HG02981 (cell line): ENCODE data around the gene C19orf85.
"Not testable (repeated sequence)": the region's sequence is repeated elsewhere in the genome, so short reads cannot be mapped to it uniquely, and the experiment has no call there.

Source experiments
- ATAC-seq: cut with Tn5 transposase; IDR thresholded peaks from one replicate; pipeline ENCODE4 v1.9.1; 2021; ENCODE audit warnings: mild to moderate bottlenecking, moderate library complexity; ENCODE audit not compliant: unreplicated experiment

C19orf85 gene

DNA sequence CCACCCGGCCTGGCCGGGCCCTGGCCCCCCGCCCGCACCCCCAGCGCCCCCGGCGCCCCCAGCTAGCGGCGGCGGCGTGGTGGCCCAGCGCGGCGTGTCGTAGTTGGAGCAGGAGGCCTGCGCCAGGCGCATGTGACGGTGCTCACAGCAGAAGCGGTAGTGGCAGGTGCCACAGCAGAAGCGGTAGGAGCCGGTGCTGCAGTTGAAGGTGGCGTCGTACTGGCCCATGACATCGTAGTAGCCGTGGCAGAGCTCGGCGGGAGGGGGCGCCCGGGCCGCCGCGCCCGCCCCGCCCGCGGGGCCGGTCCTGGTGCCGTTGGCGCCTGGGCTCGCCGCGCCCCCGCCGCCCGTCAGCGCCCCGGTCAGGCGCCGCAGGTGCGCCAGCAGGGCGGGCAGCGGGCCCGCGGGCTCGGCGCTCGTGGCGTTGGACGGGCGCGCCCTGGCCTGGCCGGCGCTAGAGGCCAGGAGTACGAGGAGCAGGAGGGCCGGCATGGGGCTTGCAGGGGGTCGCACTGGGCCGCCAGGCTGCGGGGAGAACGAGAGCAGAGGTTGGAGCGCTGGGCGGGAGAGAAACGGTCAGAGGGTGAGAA lies 22.1 kb downstream of the C19orf85 start:
- ATAC-seq: no peak

- no peak for ATAC-seq
These were observed 22.7 kb downstream of the C19orf85 start for GRCh38 chr19:55441692-55442321.

GRCh38 chr19:55441319-55441691 lies 23.2 kb downstream of the C19orf85 start:
- no peak for ATAC-seq

DNA sequence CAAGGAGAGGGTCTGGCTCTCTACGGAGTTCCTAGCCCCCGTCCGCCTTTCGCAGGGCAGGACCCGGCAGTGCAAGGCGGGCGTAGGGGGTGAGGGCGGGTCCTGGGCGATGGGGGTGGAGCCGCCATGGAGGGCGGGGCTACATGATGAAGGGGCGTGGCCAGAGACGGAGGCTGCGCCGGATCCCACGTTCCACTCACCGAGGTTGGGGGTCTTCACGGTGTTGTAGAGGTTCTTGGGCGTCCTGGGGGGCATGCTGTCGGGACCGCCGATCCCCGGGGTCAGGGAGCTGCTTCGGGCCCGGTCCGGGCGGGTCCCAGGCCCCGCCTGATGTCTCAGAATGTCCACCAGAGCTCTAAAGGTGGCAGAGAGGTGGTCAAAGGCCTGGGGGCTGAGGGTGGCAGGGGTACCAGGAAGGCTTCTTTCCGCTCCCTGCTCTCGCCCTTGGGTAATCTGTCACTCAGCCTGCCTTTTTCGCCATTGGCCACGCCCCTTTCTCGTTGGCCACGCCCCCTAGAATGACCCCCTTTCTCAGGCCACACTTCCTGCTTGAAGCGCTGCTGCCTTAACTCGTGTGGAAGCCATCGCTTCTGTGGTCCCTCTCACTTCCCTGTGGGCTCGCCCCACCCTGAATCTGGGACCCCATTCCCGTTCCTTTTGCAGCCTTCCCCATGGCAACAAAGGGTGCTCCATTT lies 24.0 kb downstream of the C19orf85 start:
- ATAC-seq: no peak

GRCh38 chr19:55439052-55439451 lies 25.5 kb downstream of the C19orf85 start:
- ATAC-seq: no peak

- no peak for ATAC-seq
These were observed 27.1 kb downstream of the C19orf85 start for GRCh38 chr19:55437410-55437809.

DNA sequence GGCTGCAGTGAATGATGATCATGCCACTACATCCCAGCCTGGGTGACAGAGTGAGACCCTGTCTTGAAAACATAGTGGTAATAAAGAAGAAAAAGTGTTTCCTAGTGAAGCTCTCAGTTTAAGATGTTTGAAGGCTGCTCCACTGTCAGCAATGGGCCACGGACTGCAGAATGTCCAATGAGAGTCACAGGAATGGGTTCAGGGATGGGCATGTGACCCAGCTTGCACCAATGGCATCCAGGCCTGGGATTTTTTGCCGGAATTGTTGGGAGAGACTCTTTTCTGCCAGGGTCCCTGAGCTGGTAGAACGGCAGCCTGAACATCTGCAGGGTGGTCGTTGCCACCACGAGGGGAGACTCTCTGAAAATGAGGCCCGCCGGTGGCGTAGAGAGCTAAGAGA lies 27.7 kb downstream of the C19orf85 start:
- ATAC-seq: no peak

GRCh38 chr19:55435020-55435419 lies 29.5 kb downstream of the C19orf85 start:
- ATAC-seq: no peak

- no peak for ATAC-seq
These were observed 30.1 kb downstream of the C19orf85 start for GRCh38 chr19:55434356-55434919.

DNA sequence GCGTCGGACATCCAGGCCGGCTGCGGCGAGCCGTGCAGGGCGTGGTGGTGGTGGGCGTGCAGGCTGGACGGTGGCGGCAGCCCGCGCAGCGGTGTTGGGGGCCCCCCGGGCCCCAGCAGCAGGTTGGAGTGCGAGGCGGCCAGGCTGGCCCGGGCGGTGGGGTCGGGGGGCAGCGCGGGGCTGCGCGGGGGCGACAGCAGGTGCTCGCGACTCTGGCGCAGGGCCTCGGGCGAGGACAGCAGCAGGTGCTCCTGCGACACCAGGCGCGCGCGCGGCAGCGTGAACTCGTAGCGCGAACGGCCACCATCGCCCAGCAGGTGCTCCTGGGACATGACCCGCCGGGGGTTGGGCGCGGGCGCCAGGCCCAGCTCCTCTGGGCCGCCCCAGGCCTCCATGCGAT lies 31.3 kb downstream of the C19orf85 start:
- no peak for ATAC-seq

DNA sequence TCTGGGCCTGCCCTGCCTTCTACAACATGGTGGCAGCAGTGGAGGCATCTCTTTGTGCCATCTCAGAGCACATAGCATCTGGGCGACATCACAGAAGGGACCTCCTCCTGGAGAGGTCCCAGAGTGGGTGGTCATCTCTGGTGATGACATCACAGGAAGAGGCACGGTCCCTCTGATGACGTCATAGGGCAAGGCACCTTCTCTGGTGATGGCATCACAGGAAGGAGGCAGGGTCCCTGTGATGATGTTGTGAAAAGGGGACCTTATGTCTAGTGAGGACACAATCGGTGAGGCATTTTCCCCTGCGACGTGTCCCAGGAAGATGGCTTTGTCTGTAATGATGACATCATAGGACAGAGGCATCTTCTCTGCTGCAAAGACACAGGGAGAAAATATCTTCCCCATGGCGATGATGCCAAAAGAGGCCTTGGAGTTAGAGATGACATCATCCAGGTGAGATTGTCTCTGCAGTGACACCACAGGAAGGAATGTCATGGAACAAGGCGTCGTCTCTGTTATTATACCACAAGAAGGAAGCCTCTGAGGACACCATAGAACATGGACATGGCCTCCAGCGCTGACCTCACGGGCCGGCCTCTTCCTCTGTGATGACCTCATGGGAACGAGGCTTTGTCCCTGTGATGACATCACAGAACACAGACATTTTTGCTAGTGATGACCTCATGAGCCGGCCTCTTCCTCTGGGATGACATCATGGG lies 32.2 kb downstream of the C19orf85 start:
- ATAC-seq: no peak

DNA sequence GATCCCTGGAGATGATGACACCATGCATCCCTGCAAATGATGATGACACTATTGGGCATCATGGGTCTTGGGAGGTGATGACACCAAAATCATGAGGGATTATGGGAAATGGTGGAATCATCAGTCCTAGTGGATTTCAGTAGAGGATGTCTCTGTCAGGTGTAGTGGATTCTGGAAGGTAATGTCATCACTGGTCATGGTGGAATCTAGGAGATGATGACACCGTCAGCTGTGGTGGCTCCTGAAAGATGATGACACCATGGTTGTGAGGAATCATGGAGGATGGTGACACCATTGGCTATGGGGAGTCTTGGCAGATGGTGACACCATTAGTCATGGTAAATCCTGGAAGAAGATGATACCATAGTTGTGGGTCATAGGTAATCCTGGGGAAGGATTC lies 33.4 kb downstream of the C19orf85 start:
- ATAC-seq: no peak

DNA sequence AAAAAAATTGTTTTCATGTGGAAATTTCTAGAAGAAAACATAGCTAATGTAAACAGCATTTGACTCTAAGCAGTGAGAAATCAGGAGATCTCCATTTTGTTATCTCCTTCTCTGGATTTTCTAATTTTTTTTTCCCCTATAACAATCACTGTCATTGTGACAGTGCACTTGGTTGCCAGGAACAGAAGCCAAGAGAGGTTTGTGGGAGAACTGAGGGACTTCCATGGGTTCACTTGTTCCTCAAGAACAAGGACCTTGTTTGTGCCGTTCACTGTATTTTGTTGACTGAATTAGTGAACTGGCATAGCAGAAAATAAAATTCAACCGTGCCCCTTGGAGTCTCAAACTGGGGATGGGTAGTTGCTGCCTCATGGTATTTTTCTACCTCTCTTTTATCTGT lies 38.5 kb downstream of the C19orf85 start:
- no peak for ATAC-seq

DNA sequence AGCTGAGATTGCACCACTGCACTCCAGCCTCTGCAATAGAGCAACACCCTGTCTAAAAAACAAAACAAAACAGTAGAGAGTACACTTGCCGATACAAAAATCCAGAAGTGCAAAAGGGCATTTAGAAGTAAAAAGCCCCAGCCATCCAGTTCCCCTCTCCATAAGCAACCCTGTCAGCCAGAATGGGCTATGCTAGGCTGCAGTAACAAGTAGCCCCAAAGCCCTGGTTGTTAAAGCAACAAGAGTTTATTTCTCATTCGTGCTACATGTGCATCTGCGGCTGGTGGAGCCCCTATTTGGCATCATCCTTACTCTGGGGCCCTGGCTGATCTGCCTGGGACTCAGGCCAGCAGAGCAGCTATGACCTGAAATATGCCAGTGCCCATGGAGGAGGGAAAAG lies 40.0 kb downstream of the C19orf85 start:
- no peak for ATAC-seq

DNA sequence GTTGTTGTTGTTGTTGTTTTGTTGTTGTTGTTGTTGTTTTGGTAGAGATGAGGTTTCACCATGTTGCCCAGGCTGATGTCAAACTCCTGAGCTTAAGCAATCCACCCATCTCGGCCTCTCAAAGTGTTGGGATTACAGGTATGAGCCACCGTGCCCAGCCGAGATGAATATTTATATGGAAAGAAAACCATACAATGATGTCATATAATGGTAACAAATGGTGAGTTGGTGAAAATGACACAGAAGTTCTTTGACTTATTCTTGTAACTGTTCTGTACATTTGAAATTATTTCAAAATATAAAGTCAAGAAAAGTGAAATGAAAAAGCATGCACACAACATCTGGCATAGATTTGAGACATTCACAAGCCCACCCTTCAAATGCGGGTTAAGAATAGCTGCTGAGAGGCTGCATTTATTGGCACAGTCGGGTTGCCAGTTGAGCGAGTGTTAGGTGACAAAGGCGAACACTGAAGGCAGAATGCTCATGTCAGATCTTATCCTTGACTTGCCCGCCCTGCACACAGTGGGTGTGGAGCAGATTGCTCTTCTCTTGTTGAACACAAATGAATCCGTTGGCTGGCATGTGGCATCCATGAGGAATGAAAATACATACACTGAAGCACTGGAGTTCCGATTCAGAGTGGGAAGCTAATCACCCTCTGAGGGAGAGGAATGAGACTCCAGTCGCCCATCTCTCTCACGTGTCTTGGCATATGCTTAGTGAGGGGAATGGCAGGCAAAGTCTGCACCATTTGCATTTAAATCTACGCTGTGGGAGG lies 41.1 kb downstream of the C19orf85 start:
- no peak for ATAC-seq

GRCh38 chr19:55421281-55421680 lies 43.3 kb downstream of the C19orf85 start:
- ATAC-seq: not testable (repeated sequence)

GRCh38 chr19:55419624-55420236 lies 44.8 kb downstream of the C19orf85 start:
- ATAC-seq: no peak

DNA sequence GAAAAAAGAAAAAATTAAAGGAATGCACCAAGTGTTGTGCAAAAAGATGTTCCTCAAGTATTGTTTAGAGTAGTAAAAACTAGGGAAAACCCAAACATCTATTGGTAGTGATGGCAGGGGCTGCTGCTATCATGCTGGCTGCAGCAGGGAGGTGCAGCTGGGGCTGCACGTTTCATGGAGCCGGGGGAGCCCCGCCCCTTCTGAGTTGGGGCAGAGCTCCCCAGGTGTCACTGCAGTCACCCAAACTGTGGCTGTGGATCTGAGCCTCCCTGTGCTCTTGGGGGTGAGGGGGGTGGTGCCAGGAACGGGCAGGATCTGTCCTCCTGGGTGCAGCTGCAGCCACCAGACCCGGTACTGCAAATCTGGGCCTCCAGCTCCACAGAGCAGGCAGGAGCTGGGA lies 45.4 kb downstream of the C19orf85 start:
- ATAC-seq: no peak

DNA sequence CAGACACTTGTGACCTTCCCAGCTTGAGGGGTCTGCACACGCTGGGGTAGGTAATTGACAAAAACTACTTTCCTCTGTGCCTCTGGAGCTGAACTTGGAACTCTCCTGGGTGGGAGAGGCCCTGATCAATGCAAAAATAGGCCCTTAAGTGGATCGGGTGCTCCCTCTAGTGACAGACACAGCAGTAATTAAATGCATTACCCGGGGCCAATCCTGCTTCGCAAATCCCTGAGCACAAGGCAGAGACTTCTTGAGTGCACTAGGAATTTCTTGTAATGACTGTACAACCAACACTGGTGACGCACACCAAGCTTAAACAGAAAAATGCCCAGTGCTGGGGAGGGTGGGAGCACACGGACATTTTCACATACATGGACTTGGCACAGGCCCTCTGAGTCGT lies 46.4 kb downstream of the C19orf85 start:
- no peak for ATAC-seq
